Measurements from ENCODE around the gene NSA2.

GRCh38 chr5:74816875-74817274, 49.8 kb downstream of the NSA2 start:
- TF ChIP-seq E2F8 (IDR thresholded peaks at IDR 0.05; ENCODE audit: low read depth, partially characterized antibody) (no peak), EGR1 (conservative IDR thresholded peaks at IDR 0.05) (no peak), CTCF (IDR thresholded peaks at IDR 0.05 in 2 of 3, conservative IDR thresholded peaks at IDR 0.05 in 1 of 3; ENCODE audit: insufficient read depth in 2 of 3, low read depth in 1 of 3, low read length in 3 of 3) (no peak), ZFP30 (CRISPR knock-in tag; IDR thresholded peaks at IDR 0.05; ENCODE audit: borderline replicate concordance) (no peak)

Measured in K562 (cell line).